HUDEP-2 (cell line): ENCODE results near the gene NADSYN1.

Experiments used
- DNase-seq, 76 experiments: peaks; one replicate each; lab custom pipeline; 2025; ENCODE audit not compliant: unreplicated experiment in 76 of 76; lab: John Stamatoyannopoulos, UW

The NADSYN1 gene

DNA sequence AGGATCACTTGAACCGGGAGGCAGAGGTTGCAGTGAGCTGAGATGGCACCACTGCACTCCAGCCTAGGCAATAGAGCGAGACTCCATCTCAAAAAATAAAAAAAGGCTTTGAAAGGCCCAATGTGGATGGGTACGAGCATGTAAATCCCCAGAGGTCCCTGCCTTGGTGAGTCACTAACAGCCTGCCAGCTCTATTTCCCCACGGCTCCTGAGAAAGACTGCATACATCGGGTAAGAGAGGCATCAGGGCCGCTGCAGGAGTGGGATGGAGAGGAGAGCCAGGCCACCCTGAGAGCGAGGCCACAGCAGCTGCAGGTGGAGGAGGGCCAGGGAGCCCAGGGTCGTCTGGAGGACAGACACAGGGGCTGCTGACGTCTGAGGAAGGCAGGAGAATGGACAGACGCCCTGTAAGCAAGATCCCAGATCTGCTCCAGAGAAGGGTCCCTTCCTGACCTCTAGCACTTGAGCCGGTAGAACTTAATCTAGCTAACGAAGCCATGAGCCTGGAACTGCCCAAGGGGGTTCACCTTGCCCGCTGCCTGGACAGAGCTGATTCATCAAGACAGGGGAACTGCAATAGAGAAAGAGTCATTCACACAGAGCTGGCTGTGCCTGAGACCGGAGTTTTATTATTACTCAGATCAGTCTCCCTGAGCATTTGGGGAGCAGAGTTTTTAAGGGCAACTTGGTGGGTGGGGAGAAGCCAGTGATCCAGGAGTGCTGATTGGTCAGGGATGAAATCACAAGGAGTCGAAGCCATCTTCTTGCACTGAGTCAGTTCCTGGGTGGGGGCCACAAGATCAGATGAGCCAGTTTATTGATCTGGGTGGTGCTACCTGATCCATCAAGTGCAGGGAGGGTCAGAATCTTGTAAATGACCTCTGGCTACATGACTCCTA is 90.1 kb downstream of the NADSYN1 start:
- no peak for DNase-seq

DNA sequence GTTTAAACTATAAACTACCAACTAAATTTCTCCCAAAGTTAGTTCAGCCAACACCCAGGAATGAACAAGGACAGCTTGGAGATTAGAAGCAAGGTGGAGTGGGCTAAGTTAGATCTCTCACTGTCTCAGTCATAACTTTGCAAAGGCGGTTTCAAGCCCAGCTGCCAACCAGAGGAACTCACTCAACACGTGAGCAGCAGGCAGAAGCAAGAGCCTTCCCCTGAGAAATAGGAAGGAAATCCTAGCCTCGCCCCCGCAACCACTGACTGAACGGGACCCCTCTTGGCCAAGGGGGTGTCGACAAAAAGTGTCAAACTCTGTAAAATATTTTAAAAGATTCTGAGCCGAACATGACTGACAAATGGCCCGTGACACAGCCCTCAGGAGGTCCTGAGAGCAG is 90.9 kb downstream of the NADSYN1 start:
- DNase-seq = no peak

DNA sequence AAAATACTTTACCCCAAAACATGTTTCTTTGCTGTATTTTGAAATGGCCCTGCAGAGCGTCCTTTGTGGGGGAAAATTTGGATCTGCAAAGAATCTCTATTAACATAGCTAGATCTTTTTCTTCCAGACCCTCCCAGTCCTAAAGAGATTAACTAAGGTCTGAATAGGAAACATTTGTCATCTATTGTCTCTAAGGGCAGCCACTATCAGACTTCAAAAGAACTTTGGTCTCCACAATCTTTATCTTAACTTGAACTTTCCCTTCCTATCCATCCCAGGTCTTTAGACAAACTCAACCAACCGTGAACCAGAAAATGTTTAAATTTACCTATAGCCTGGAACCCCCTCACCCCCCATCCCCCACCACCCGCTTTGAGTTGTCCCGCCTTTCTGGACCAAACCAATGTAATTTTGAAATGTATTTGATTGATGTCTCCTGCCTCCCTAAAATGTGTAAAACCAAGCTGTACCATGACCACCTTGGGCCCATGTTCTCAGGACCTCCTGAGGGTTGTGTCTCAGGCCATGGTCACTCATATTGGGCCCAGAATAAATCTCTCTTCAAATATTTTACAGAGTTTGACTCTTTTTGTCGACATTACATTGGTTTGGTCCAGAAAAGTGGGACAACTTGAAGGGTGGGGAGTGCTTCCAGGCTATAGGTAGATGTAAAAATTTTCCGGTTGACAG is 91.7 kb downstream of the NADSYN1 start:
- DNase-seq = no peak

DNA sequence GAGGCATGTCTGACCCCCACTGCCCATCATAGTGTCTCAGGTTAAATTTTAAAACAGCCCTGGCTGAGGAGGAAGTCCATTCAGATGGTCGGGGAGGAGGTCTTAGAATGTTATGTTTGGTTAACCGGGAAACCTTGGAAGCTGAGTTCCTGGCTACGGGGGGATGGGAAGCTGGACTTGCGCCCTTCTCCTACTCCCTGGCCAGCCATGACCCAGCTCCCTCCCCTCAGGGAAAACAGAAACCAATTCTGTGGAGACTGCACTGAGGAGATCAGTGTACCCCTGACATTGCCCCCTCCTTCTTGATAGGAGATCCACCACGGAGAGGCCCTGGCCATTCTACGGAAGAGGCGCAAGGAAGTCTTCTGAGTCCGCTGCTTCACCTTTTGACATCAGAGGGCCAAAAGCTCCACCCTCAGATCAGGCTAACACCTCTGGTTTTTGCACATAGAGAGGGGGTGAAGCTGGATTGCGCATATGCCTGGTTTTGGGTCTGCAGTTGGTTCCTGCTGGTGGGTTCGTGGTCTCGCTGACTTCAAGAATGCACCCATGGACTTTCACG is 92.5 kb downstream of the NADSYN1 start:
- DNase-seq = no peak

DNA sequence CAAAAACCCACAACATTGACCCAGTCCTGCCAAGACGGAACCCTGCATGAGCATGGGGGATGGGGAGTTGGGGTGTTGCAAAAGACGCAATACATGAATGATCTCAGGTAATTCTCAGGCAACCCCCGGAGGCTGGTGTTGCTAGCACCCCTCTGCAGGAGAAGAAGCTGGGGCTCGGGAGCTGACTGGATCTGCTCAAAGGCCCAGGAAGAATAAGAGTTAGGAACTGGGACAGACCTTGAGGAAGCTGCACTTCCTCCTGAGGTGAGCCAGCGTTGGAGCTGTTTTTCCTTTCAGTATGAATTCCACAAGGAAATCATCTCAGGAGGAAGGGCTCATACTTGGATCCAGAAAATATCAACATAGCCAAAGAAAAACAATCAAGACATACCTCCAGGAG is 95.1 kb downstream of the NADSYN1 start, which contains the start of gene KRTAP5-9:
TSS of gene KRTAP5-9 (plus strand) at position 301 of the 400 bp plus-strand sequence. CDS start 238 bp downstream, outside the sequence.
- DNase-seq = no peak

DNA sequence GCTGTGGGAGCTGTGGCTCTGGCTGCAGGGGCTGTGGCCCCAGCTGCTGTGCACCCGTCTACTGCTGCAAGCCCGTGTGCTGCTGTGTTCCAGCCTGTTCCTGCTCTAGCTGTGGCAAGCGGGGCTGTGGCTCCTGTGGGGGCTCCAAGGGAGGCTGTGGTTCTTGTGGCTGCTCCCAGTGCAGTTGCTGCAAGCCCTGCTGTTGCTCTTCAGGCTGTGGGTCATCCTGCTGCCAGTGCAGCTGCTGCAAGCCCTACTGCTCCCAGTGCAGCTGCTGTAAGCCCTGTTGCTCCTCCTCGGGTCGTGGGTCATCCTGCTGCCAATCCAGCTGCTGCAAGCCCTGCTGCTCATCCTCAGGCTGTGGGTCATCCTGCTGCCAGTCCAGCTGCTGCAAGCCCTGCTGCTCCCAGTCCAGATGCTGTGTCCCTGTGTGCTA is 95.7 kb downstream of the NADSYN1 start:
- no peak for DNase-seq
